ENCODE data around the gene CCDC7. TPM values are rescaled to one million over a fixed set of nuclear protein-coding genes. Genes with fewer than 3 reads are reported as not detected.
A peak's percentile ranks its signal among the peaks of the same experiment; 100 is the strongest.

CCDC7 gene
- total and polyA plus RNA-seq, 4 experiments from 2014 or later: 7.7 to 90.5 (median 41.8) TPM

DNA sequence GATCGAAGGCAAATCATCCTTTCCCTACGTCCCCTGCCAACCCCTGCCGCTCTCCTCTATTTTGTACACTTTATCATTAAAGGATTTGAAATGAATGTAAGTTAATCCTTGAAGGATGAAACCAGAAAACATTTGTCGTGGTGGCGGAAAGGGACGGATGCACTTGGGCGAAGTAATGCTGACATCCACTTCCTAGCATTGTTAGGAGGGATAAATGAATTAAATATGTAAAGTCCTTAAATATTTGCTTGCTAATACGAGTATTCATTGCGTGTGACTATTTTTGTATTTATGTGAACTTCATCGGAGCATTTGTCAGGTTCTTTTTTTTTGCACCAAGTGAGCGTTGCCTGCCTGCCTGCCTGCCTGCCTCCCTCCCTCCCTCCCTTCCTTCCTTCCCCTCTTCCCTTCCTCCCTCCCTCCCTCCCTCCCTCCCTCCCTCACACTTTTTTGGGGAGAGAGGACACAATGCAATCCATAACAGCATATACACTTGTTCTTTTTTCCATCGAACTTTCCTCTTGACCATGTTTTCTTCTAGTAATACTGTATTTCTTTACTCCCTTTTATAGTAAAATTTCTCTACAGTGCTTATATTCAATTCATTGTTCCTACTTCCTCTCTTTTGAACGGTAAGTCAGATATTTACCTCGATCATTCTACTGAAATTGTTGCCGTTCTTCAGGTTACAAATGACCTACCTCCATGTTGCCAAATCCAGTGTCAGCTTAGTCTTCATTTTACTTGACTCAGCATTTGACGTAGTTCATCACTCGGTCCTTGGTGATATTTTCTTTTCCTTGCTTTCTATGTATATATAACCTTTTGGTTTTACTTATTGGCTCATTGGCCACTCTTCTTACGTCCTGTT, 831 bp downstream of the CCDC7 start:
- Mint-ChIP-seq H3K36me3 (peaks cover 6 to 13% of the 10 kb centered on the region in 2 donors), H3K9me3 (no peaks in the 10 kb centered on the region), H3K27me3 (no peaks in the 10 kb centered on the region), H3K27ac (peak overlapping the region; percentile 97 to 100 (median 98)), H3K4me1 (peaks cover 8 to 28% (median 17%) of the 10 kb centered on the region in 4 donors), H3K4me3 (peak overlapping the region; percentile 91 to 99 (median 96))
- ChIA-PET CTCF (ENCODE audit: partially characterized antibody) (interaction anchor here (1.1 to 4.0 kb wide), 4 partner anchors 10 to 190 kb away, joined by 3 to 25 read pairs (median 6); no protein-coding TSS in a partner anchor), POLR2A (ENCODE audit: partially characterized antibody) (interaction anchor here (1.0 to 2.7 kb wide), 13 partner anchors 10 to 693 kb away, joined by 3 to 88 read pairs (median 7); no protein-coding TSS in a partner anchor)
- Histone ChIP-seq H3K9me3 (ENCODE audit: control insufficient read depth in 1 of 2, low read length in 2 of 2) (no peaks in the 10 kb centered on the region), H3K27ac (ENCODE audit: low read depth, low read length) (peak overlapping the region; percentile 81), H3K36me3 (ENCODE audit: insufficient read depth, low read length) (no peaks in the 10 kb centered on the region), H3K27me3 (ENCODE audit: insufficient read depth, low read length) (no peaks in the 10 kb centered on the region), H3K4me3 (ENCODE audit: low read length in 2 of 2) (peak overlapping the region; percentile 89 to 92), H3K4me1 (ENCODE audit: insufficient read depth, low read length) (peaks cover 20% of the 10 kb centered on the region)
- DNase-seq: peak in 4 of 5 donors; percentile 6 to 25 (median 12)
- intact Hi-C loops (cut with micrococcal nuclease): loop anchor here (1.0 to 10.0 kb wide), 9 partner anchors 13 to 691 kb away; partner anchors contain the start of genes EPC1 and KIF5B

DNA sequence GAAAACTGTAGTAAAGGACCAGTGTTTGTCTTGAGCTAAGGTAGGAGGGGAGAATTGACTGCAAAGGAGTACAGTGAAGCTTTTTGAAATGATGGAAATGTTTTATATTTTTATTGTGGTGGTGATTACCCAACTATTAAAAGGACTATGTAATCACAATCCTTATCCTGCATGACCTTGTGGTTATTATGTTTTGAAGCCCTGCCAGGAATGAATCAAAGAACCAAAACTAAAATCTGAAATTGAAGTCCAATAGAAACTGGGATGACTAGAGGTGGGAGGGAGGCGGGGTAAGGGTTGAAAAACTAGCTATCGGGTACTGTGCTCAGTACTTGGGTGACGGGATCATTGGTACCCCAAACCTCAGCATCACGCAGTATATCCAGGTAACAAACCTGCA, 8.2 kb downstream of the CCDC7 start:
- H3K9me3 Mint-ChIP-seq: peaks cover 0 to 3% (median 0%) of the 10 kb centered on the region in 8 donors
- intact Hi-C loops (cut with micrococcal nuclease): no loop called here

DNA sequence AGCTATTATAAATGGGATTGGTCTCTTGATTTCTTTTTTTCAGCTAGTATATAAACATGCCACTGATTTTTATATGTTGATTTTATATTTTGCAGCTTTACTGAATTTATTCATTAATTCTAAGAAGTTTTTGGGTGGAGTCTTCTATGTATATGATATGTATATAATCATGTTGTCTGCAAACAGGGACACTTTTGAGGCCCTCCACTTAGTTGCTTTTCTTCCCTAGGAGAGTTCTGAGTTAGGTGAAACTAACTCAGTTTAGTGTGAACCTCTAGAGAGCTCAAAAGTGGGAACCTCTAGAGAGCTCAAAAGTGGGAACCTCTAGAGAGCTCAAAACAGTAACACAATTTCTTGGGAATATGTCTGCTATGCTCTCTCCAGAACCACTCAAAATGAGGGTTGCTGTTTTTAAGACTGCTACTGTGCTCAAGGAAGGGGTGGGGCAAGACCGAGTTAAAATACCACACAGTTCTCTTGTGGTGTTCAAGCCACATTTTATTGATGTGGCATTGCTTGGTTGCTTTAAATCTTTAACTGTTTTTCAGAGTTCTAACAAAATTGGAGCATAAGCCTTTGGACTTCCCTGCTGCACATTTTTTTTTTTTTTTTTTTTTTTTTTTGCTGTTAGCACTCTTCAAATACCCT, 13.2 kb downstream of the CCDC7 start:
- H3K4me1 Mint-ChIP-seq: peaks cover 34 to 53% (median 49%) of the 10 kb centered on the region in 4 donors
- Histone ChIP-seq H3K27ac (ENCODE audit: low read depth, low read length) (peak overlapping the region; percentile 62), H3K9me3 (ENCODE audit: control insufficient read depth in 1 of 2, low read length in 2 of 2) (no peaks in the 10 kb centered on the region), H3K36me3 (ENCODE audit: insufficient read depth, low read length) (peaks cover 8% of the 10 kb centered on the region), H3K27me3 (ENCODE audit: insufficient read depth, low read length) (no peaks in the 10 kb centered on the region), H3K4me1 (ENCODE audit: insufficient read depth, low read length) (peaks cover 43% of the 10 kb centered on the region), H3K4me3 (ENCODE audit: low read length in 2 of 2) (no peak overlapping the region)
- H3K9me3 Mint-ChIP-seq: peaks cover 0 to 3% (median 0%) of the 10 kb centered on the region in 8 donors
- ChIA-PET POLR2A (ENCODE audit: partially characterized antibody) (interaction anchor here (0.6 to 6.5 kb wide), 13 partner anchors 9 to 657 kb away, joined by 3 to 72 read pairs (median 3); partner anchors contain the start of gene CCDC7), CTCF (ENCODE audit: partially characterized antibody) (interaction anchor here (0.6 to 3.4 kb wide), 11 partner anchors 10 to 1427 kb away, joined by 3 to 14 read pairs (median 4); partner anchors contain the start of gene CCDC7)
- intact Hi-C loops (cut with micrococcal nuclease): loop anchor here (1.0 kb wide), 2 partner anchors 13 to 81 kb away; partner anchors contain the start of gene CCDC7
- peak; percentile 81 to 85 (median 82) for DNase-seq
- H3K27me3 Mint-ChIP-seq: no peaks in the 10 kb centered on the region
- peaks cover 29 to 34% of the 10 kb centered on the region in 2 donors for H3K36me3 Mint-ChIP-seq
- H3K27ac Mint-ChIP-seq: peak overlapping the region; percentile 48 to 93 (median 83)
- H3K4me3 Mint-ChIP-seq: peak overlapping the region; percentile 27 to 81 (median 68)

More for the DNA sequence above, 8.2 kb downstream of the CCDC7 start:
- no peaks in the 10 kb centered on the region for H3K9me3 ChIP-seq (ENCODE audit: control insufficient read depth in 1 of 2, low read length in 2 of 2)
- peaks cover 23% of the 10 kb centered on the region for H3K4me1 ChIP-seq (ENCODE audit: insufficient read depth, low read length)
- Mint-ChIP-seq H3K27me3 (no peaks in the 10 kb centered on the region), H3K4me1 (peaks cover 22 to 42% (median 32%) of the 10 kb centered on the region in 4 donors), H3K27ac (peak overlapping the region in 2 of 7 donors; percentile 32 to 59), H3K36me3 (peaks cover 47 to 54% of the 10 kb centered on the region in 2 donors), H3K4me3 (no peak overlapping the region)
- no peak for DNase-seq
- ChIA-PET CTCF (ENCODE audit: partially characterized antibody) (interaction anchor here (0.8 kb wide), 1 partner anchor 83 kb away, joined by 3 read pairs; no protein-coding TSS in a partner anchor), POLR2A (ENCODE audit: partially characterized antibody) (no interaction called here)
- H3K27me3 ChIP-seq (ENCODE audit: insufficient read depth, low read length): no peaks in the 10 kb centered on the region
- H3K36me3 ChIP-seq (ENCODE audit: insufficient read depth, low read length): peaks cover 8% of the 10 kb centered on the region
- no peak overlapping the region for H3K27ac ChIP-seq (ENCODE audit: low read depth, low read length)
- H3K4me3 ChIP-seq (ENCODE audit: low read length in 2 of 2): no peak overlapping the region

DNA sequence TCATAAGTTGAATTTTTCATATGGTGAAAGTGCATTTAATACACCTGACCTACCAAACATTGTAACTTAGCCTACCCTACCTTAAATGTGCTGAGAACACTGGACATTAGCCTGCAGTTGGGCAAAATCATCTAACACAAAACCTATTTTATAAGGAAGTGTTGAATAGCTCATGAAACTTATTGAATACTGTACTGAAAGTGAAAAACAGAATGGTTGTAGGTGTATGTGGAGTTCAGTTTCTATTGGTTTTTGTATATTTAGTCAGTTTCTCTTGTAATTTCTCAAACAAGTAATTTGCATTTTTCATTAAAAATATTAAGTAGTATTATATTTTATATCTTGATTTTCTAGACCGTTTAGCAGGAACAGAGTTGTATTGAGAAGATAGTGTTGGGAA, 15.3 kb downstream of the CCDC7 start:
- peaks cover 0 to 2% (median 0%) of the 10 kb centered on the region in 8 donors for H3K9me3 Mint-ChIP-seq
- intact Hi-C loops (cut with micrococcal nuclease): no loop called here
- Histone ChIP-seq H3K4me1 (ENCODE audit: insufficient read depth, low read length) (peaks cover 43% of the 10 kb centered on the region), H3K9me3 (ENCODE audit: control insufficient read depth in 1 of 2, low read length in 2 of 2) (no peaks in the 10 kb centered on the region), H3K27me3 (ENCODE audit: insufficient read depth, low read length) (no peaks in the 10 kb centered on the region), H3K36me3 (ENCODE audit: insufficient read depth, low read length) (no peaks in the 10 kb centered on the region), H3K4me3 (ENCODE audit: low read length in 2 of 2) (no peak overlapping the region), H3K27ac (ENCODE audit: low read depth, low read length) (no peak overlapping the region)
- ChIA-PET CTCF (ENCODE audit: partially characterized antibody) (interaction anchor here (1.6 kb wide), 1 partner anchor 548 kb away, joined by 3 read pairs; no protein-coding TSS in a partner anchor), POLR2A (ENCODE audit: partially characterized antibody) (interaction anchor here (3.6 to 6.5 kb wide), 2 partner anchors 16 to 83 kb away, joined by 28 to 72 read pairs; partner anchors contain the start of gene CCDC7)
- H3K4me1 Mint-ChIP-seq: peaks cover 32 to 53% (median 42%) of the 10 kb centered on the region in 4 donors
- no peak for DNase-seq
- H3K4me3 Mint-ChIP-seq: peak overlapping the region in 2 of 8 donors; percentile 33 to 49
- H3K27me3 Mint-ChIP-seq: no peaks in the 10 kb centered on the region
- H3K27ac Mint-ChIP-seq: peak overlapping the region in 5 of 7 donors; percentile 27 to 83 (median 58)
- peaks cover 28 to 38% of the 10 kb centered on the region in 2 donors for H3K36me3 Mint-ChIP-seq

DNA sequence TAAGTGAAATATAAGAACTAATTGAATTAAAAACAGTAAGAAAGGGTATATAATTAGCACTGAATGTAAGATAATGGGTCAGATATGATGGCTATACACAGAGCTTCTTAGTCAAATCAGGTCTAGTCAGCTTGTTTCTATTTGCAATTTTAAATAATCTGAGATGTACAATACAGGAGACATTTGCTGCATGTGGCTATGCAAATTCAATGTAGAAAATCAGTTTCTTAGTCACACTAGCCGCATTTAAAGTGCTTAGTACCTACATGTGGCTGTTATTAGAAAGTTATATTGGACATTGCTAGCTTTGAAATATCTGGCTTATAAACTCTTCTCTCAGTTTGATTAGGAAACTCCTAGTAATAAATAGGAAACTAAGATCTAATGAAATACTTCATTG, 25.3 kb downstream of the CCDC7 start:
- ChIA-PET POLR2A (ENCODE audit: partially characterized antibody) (interaction anchor here (1.4 kb wide), 1 partner anchor 92 kb away, joined by 3 read pairs; no protein-coding TSS in a partner anchor), CTCF (ENCODE audit: partially characterized antibody) (no interaction called here)
- no peaks in the 10 kb centered on the region for H3K27me3 ChIP-seq (ENCODE audit: insufficient read depth, low read length)

DNA sequence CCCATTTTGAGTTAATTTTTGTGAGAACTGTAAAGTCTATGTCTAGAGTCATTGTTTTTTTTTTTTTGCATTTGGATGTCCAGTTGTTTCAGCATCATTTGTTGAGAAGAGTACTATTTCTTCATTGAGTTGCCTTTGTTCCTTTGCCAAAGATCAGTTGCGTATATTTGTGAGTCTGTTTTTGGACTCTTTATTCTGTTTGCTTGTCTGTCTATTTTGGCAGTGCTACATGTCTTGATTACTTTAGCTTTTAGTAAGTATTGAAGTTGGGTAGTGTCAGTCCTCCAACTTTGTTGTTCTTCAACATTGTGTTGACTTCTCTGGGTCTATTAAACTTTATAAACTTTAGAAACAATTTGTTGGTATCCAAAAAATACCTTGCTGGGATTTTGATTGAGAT, 31.6 kb downstream of the CCDC7 start:
- no peaks in the 10 kb centered on the region for H3K27me3 ChIP-seq (ENCODE audit: insufficient read depth, low read length)
- H3K4me1 ChIP-seq (ENCODE audit: insufficient read depth, low read length): no peaks in the 10 kb centered on the region
- CTCF ChIA-PET (ENCODE audit: partially characterized antibody): no interaction called here
- peak overlapping the region in 2 of 7 donors; percentile 13 to 36 for H3K27ac Mint-ChIP-seq
- intact Hi-C loops (cut with micrococcal nuclease): no loop called here
- no peaks in the 10 kb centered on the region for H3K36me3 ChIP-seq (ENCODE audit: insufficient read depth, low read length)
- H3K4me1 Mint-ChIP-seq: peaks cover 0 to 14% (median 3%) of the 10 kb centered on the region in 4 donors
- no peak overlapping the region for H3K4me3 ChIP-seq (ENCODE audit: low read length in 2 of 2)
- POLR2A ChIA-PET (ENCODE audit: partially characterized antibody): no interaction called here
- H3K27ac ChIP-seq (ENCODE audit: low read depth, low read length): no peak overlapping the region
- H3K9me3 Mint-ChIP-seq: peaks cover 0 to 26% (median 15%) of the 10 kb centered on the region in 8 donors
- DNase-seq: no peak
- H3K4me3 Mint-ChIP-seq: no peak overlapping the region
- peaks cover 64 to 85% of the 10 kb centered on the region in 2 donors for H3K36me3 Mint-ChIP-seq
- H3K27me3 Mint-ChIP-seq: no peaks in the 10 kb centered on the region
- H3K9me3 ChIP-seq (ENCODE audit: control insufficient read depth in 1 of 2, low read length in 2 of 2): peaks cover 0 to 5% of the 10 kb centered on the region in 2 donors

More for the DNA sequence above, 25.3 kb downstream of the CCDC7 start:
- H3K27ac Mint-ChIP-seq: no peak overlapping the region
- no peaks in the 10 kb centered on the region for H3K4me1 ChIP-seq (ENCODE audit: insufficient read depth, low read length)
- peaks cover 0 to 12% (median 3%) of the 10 kb centered on the region in 4 donors for H3K4me1 Mint-ChIP-seq
- no peak overlapping the region for H3K4me3 Mint-ChIP-seq
- no peaks in the 10 kb centered on the region for H3K27me3 Mint-ChIP-seq
- no peaks in the 10 kb centered on the region for H3K9me3 ChIP-seq (ENCODE audit: control insufficient read depth in 1 of 2, low read length in 2 of 2)
- H3K4me3 ChIP-seq (ENCODE audit: low read length in 2 of 2): no peak overlapping the region
- H3K36me3 Mint-ChIP-seq: peaks cover 49 to 69% of the 10 kb centered on the region in 2 donors
- H3K36me3 ChIP-seq (ENCODE audit: insufficient read depth, low read length): peaks cover 8% of the 10 kb centered on the region
- DNase-seq: no peak
- H3K27ac ChIP-seq (ENCODE audit: low read depth, low read length): no peak overlapping the region
- intact Hi-C loops (cut with micrococcal nuclease): no loop called here
- peaks cover 0 to 1% (median 0%) of the 10 kb centered on the region in 8 donors for H3K9me3 Mint-ChIP-seq

All from CD4-positive, alpha-beta memory T cell (primary cell).